Thyroid gland (tissue), 4 donors: ENCODE results near the gene PSMA6.

Experiments
- POLR2A ChIP-seq, 2 donors: fragments of 450-650 bp; IDR thresholded peaks; one replicate each; pipeline ENCODE4 v1.6.1; 2017; ENCODE audit warnings: antibody characterized with exemption in 2 of 2, mild to moderate bottlenecking in 2 of 2, moderate library complexity in 1 of 2
- TF ChIP-seq, protein P1 (sequence below), 6 experiments: fragments of 200-600 bp in 3 of 6; fragments of 450-650 bp in 3 of 6; sonication (generic) in 3 of 6; IDR thresholded peaks; one replicate each; pipeline ENCODE4 v1.5.1; 2016 to 2019; ENCODE audit warnings: antibody characterized with exemption in 6 of 6, mild to moderate bottlenecking in 2 of 6, inconsistent platforms in 1 of 6, moderate library complexity in 1 of 6

GRCh38 chr14:35254736-35255135 is 37.4 kb upstream of the PSMA6 start:
- TF ChIP-seq POLR2A (IDR thresholded peaks at IDR 0.05), result no peak
- TF ChIP-seq, protein P1, sequence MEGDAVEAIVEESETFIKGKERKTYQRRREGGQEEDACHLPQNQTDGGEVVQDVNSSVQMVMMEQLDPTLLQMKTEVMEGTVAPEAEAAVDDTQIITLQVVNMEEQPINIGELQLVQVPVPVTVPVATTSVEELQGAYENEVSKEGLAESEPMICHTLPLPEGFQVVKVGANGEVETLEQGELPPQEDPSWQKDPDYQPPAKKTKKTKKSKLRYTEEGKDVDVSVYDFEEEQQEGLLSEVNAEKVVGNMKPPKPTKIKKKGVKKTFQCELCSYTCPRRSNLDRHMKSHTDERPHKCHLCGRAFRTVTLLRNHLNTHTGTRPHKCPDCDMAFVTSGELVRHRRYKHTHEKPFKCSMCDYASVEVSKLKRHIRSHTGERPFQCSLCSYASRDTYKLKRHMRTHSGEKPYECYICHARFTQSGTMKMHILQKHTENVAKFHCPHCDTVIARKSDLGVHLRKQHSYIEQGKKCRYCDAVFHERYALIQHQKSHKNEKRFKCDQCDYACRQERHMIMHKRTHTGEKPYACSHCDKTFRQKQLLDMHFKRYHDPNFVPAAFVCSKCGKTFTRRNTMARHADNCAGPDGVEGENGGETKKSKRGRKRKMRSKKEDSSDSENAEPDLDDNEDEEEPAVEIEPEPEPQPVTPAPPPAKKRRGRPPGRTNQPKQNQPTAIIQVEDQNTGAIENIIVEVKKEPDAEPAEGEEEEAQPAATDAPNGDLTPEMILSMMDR (IDR thresholded peaks at IDR 0.05), result no peak
